ENCODE measurements around the gene VANGL1.

VANGL1 gene

GRCh38 chr1:115644109-115644508 is 2.3 kb downstream of the VANGL1 start:
- DNase-seq = no peak

- DNase-seq = no peak
Observed at GRCh38 chr1:115647047-115647446, 5.3 kb downstream of the VANGL1 start.

- DNase-seq = peak in 1 of 5 donors; percentile 40
Observed at GRCh38 chr1:115647507-115647906, 5.7 kb downstream of the VANGL1 start.

- no peak for DNase-seq
Observed at GRCh38 chr1:115647919-115648650, 6.3 kb downstream of the VANGL1 start.

GRCh38 chr1:115648717-115649691 is 7.2 kb downstream of the VANGL1 start:
- peak in 1 of 5 donors; percentile 82 for DNase-seq

- no peak for DNase-seq
Observed at GRCh38 chr1:115649964-115650363, 8.2 kb downstream of the VANGL1 start.

- no peak for DNase-seq
Observed at GRCh38 chr1:115650961-115651360, 9.2 kb downstream of the VANGL1 start.

- DNase-seq = no peak
Observed at GRCh38 chr1:115651391-115651790, 9.6 kb downstream of the VANGL1 start.

GRCh38 chr1:115652236-115652788 is 10.5 kb downstream of the VANGL1 start:
- no peak for DNase-seq

- DNase-seq = no peak
Observed at GRCh38 chr1:115654125-115654524, 12.4 kb downstream of the VANGL1 start.

GRCh38 chr1:115654663-115655305 is 13.0 kb downstream of the VANGL1 start:
- DNase-seq = no peak

GRCh38 chr1:115655306-115655663 is 13.5 kb downstream of the VANGL1 start:
- DNase-seq = no peak

GRCh38 chr1:115655916-115656315 is 14.1 kb downstream of the VANGL1 start:
- no peak for DNase-seq

GRCh38 chr1:115656461-115657077 is 14.8 kb downstream of the VANGL1 start:
- DNase-seq = no peak

GRCh38 chr1:115658646-115659045 is 16.9 kb downstream of the VANGL1 start:
- DNase-seq = no peak

- no peak for DNase-seq
Observed at GRCh38 chr1:115660151-115660550, 18.4 kb downstream of the VANGL1 start.

- no peak for DNase-seq
Observed at GRCh38 chr1:115661157-115661556, 19.4 kb downstream of the VANGL1 start.

- DNase-seq = no peak
Observed at GRCh38 chr1:115665319-115666096, 23.7 kb downstream of the VANGL1 start.

- no peak for DNase-seq
Observed at GRCh38 chr1:115666206-115666605, 24.4 kb downstream of the VANGL1 start.

- DNase-seq = no peak
Observed at GRCh38 chr1:115666702-115667101, 24.9 kb downstream of the VANGL1 start.

- no peak for DNase-seq
Observed at GRCh38 chr1:115668579-115668978, 26.8 kb downstream of the VANGL1 start.
